Cerebellar nuclear complex (tissue), 1 donor: Measurements from ENCODE around the gene GFER.
A peak's percentile ranks its signal among the peaks of the same experiment; 100 is the strongest.

Experiments used
- DNase-seq, 2 experiments: peaks; one replicate each; lab custom pipeline; 2025; lab: John Stamatoyannopoulos, UW

GFER gene

DNA sequence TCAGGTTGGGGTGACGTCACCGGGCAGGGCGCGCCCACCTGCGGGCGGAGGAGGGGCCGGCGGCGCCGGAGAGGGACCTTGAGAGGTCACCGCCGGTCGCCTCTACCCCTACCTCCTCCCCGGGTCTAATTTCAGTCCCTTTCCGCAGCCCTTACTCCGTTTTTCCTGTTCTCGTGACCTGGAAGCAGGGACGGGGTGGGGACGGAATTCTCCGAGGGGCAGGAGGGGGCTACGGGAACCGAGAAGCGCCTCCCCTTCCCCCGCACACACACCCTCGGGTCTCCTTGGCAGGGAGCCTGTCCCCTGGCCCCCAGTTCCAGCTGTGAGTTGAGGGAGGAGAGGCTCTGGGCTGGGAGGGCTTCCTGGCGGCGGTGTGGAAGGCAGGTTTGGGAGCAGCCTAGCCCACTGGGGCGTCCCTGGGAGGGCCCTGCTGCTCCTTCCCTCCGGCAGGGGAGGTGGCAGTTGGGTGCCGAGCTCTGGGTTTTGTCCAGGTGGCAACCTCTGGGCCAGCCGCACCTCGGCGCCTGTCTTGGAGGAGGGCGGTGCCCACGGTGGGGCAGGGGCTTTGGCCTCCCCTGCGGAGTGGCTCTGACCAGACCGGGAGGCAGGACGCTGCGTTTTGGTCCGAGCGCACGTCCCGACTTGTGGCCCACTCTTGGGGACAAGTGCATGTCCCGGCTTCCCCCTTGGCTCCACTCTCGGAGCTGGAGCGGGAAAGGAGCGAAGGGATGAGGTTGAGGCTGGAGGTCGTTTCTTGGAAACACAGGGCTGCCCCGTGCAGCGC is 6.5 kb downstream of the GFER start:
- no peak for DNase-seq

DNA sequence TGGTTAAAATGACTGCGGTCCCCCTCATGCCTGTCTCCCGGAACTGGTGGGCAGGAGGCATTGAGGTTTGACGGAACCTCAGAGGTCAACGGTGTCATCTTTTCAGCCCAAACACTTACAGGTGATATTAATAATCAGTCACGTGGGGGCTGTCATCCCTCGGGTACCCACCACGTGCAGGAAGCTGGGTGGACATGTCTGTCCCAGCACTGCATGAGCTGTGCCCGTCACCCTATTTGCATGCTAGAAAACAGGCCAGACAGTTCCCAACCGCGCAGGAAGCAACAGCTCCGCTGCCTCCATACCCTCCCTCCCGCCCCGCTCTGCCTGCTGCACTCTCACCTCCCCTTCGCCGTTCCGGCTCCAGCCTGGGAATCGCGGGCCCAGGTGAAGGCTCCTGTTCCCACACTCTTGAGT is 7.2 kb downstream of the GFER start:
- no peak for DNase-seq

DNA sequence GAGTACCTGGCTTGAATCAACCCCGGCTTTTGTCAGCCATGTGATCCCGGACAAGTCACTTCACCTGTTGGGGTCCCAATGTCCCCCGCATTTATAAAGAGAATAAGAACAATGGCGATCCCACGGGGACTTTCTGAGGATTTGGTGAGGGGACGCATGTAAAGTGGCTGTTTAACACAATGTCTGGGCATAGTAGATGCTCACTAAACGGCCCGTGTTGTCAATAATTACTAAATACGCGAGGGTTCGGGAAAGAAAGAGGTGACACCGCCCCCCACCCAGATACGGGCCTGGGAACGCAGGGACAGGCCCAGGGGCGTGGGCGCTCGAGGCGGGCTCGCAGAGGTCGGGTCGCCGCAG is 7.6 kb downstream of the GFER start:
- no peak for DNase-seq

DNA sequence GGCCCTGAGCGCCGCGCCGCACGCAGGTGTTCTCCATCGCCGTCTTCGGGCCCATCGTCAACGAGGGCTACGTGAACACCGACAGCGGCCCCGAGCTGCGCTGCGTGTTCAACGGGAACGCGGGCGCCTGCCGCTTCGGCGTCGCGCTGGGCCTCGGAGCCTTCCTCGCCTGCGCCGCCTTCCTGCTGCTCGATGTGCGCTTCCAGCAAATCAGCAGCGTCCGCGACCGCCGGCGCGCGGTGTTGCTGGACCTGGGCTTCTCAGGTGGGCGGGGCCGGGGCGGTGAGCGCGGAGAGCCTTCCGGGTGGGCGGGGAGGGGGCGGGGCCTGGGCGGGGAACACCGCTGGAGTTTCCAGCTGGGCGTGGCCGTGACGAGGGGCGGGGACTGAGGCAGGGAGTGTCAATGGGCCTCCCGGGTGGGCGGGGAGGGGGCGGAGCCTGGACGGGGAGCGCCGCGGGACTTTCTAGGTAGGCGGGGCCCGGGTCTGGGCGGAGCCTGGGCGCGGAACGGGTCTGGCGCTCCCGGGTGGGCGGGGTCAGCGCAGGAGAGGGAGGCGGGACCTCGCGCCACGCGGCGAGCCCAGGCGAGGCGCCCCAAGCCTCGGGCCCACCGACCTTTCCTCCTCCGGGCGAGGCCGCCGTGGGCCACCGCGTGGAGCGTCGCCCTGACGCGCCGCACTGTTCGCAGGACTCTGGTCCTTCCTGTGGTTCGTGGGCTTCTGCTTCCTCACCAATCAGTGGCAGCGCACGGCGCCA is 8.1 kb downstream of the GFER start:
- peak in 1 of 2 experiments; percentile 36 for DNase-seq

DNA sequence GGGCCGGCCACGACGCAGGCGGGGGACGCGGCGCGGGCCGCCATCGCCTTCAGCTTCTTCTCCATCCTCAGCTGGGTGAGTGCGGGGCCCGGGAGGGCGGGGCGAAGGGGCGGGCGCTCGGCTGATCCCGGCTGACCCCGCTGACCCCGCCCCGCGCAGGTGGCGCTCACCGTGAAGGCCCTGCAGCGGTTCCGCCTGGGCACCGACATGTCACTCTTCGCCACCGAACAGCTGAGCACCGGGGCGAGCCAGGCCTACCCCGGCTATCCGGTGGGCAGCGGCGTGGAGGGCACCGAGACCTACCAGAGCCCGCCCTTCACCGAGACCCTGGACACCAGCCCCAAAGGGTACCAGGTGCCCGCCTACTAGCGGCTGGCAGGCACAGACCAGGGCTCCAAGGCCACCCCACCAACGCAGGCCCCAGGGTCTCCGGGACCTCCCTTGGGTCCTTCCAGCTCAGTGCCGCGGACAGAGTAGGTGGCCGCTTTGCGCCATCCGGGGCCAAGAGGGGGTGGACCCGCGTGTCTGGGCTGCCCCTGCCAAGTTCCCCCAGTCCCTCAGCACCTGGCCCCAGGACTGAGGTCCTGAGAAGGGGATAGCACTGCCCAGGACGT is 8.8 kb downstream of the GFER start:
- DNase-seq = no peak

DNA sequence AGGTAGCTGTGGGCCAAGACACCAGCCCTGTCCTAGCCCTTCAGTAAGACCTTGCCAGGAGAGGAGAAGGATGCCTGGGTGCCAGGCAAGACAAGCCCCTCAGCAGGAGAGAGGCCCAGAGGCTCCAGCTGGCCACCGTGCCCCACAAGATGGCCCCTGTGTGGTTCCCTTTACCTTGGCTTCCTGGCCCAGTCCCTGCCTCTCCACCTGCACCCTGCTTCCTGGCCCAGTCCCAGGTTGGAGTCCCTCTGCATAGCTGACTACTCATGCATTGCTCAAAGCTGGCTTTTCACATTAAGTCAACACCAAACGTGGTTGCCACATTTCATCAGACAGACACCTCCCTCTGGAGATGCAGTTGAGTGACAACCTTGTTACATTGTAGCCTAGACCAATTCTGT is 9.7 kb downstream of the GFER start:
- DNase-seq = no peak

DNA sequence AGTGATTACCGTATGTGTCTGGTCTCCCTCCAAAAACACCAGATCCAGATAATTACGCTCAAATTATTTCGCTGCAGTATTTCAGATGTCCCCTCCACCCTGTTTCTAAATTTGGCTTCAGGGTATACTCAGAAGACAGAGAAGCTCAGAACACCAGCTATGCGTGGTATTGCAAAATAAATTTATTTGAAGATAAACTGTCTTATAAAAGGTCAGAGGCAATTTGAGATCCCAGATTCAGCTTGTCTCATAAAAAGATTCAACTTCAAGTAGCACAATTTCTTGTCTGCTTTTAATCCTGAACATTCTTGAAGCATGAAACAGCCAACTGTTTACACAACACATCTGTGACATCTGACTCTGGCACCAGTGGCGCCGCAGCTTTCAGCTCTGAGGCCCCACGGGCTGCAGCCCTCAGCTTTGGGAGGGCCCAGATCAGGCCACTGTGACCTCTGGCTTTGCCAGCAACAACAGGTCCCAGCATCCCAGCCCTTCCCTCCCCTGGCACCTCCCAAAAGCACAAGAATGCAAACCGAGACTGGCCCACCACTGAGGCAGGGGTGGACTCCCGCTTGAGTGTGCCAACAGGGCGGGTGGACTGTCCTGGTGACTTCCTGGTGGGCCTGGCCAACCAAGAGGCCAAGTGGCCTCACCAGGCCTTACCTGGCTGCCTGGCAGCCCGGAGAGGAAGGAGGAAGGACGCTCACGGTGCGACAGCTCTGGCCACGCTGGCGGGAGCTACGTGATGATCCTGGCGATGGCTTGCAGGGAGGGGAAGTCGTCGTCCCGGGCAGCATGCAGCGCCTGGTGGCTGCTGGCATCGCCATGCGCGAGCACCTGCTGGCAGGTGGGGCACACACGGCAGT is 13.7 kb downstream of the GFER start:
- no peak for DNase-seq

DNA sequence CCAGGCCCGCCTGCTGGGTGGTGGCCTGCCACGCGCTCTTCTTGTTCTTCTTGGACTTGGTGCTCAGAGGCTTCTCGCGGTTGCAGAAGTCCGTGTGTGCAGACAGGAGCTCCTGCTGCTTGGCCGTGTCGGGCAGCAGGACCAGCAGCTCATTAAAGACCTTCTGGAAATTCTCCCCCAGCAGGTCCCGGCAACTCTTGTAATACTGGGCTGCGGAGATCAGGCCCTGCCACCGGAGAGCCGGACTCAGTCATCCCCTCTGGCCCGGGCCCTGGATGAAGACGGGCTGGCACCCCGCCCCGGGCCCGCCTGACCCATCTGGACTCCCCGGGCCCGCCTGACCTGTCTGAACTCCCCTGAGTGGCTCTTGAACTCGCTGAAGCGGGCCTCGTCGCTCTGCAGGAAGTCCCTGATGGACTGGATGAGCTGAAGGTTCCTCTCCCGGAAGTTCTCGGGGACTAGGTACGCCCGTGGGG is 14.4 kb downstream of the GFER start:
- DNase-seq = no peak

DNA sequence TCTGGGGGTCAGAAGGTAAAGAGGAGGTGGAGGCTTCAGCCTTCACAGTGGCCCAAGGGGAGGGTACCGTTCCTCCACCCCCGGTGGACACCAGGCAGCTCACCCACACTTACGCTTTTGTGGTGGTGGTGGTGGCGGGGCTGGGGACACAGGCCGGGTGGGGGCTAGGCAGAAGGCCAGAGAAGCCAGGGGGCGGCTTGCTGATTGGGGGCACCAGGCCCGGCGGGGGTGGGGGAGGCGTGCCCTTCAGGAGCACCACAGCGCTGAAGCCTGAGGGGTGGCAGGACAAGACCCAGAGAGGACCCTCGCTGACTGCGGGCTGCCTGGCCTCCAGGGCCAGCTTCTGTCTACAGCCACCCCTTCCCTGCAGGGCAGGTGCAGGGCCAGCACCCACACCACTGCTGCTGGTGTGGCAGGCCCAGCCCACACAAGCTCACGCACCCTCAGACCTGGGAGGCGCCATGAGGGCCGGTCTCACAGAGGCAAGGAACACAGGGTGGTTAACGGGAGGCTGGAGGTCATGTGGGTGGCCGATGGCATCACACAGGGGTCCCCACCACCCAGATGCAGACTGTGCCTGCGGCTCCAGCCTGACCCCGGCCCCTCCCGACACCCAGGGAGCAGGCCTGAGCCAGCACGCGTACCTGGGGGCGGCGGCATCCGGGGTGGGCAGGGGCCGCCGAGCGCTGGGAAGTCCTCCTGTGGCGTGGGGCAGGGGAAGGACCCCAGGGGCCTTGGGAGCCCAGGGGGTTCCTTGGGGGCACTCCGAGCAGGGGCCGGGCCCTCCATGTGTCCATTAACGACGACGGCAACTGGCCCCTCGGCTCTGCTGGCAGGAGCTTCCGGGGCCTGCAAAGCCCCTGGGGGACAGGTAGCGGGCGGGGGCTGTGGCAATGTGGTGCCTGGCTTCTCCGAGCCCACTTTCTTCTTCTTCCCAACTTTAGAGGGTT is 15.1 kb downstream of the GFER start:
- no peak for DNase-seq

DNA sequence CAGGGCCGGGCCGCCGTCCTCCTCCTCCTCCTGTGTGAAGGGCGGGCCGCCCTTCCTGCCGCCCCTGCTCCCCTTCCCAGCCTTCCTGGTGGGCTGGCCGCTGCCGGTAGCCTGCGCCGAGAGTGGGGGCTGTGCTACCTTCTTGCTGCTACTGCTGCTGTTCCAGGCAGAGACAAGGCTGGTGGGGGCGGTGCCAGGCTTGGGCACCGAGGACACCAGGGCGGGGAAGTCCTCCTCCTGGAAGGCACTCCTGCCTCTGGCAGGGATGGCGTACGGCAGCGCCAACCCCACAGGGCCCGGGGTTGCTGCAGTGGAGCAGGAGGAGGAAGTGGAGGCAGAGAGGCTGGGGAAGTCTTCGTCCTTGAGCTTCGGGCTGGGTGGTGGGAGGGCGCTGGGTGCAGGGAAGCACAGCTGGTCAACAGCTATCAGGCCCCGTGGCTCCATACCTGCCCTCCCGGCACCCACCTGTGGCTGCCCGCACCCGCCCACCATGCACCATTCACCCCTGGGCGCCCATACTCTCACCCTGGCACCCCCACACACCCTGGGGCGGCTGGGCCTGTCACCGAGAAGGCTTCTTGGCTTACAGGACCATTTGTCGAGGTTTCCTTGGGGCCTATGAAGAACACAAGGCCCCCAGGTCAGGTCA is 16.0 kb downstream of the GFER start:
- DNase-seq = no peak

DNA sequence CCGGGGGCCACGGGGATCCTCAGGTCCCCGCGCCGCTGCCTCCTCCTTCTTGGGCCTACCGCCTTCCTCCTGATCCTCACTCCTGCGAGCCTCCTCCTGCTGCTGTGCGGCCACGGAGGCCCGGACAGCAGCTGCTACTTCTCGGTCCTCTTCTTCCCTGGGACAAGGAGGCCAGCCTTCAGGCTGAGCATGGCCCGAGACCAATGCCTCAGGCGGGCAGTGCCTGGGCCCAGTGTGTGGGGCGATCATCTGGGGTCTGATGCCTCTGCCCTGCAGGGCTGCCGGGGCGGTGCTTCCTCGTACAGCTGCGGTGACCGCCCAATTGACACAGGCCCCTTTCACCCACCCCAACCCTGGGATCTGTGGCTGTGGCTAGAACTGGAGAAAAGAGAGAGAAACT is 17.0 kb downstream of the GFER start:
- no peak for DNase-seq

DNA sequence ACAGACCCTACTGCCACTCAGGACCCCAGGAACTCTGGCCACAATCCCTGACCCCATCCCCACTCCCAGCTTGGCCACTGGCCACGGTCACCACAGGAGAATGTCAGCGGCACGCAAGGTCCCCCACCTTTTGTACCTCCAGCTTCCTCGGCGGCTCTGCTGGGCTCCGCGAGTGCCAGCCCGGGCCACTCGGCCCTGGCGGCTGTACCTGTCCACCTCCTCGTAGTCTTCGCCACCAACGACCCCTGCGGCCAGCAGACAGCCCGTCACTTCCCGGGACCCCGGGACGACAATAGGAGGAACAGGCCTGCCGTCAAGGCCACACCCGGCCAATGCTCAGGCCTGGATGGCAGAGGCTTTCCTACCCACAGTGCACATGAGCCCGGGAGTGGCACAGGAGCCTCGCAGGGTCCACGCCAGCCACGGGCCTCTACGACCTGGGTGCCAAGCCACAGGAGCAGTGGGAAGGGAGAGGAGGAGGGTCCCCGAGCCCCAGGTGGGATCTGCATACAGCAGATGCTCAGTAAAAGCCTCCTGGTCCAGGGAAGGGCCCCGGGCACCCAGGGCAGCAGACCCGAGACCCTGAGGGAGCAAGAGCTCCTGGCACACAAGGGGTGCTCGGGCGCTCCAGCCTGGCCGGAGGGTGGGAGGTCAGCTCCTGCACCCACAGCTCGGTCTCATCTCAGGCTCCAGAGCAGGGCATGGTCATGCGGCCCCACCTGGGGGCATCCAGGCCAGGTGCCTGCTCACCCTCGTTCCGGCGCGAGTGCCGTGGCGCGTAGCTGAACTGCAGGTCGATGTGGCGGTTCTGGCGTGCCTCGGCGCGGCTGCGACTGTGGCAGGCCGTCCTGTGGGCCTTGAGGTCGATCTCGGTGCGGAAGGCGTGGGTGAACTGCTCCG is 17.7 kb downstream of the GFER start:
- DNase-seq = no peak

DNA sequence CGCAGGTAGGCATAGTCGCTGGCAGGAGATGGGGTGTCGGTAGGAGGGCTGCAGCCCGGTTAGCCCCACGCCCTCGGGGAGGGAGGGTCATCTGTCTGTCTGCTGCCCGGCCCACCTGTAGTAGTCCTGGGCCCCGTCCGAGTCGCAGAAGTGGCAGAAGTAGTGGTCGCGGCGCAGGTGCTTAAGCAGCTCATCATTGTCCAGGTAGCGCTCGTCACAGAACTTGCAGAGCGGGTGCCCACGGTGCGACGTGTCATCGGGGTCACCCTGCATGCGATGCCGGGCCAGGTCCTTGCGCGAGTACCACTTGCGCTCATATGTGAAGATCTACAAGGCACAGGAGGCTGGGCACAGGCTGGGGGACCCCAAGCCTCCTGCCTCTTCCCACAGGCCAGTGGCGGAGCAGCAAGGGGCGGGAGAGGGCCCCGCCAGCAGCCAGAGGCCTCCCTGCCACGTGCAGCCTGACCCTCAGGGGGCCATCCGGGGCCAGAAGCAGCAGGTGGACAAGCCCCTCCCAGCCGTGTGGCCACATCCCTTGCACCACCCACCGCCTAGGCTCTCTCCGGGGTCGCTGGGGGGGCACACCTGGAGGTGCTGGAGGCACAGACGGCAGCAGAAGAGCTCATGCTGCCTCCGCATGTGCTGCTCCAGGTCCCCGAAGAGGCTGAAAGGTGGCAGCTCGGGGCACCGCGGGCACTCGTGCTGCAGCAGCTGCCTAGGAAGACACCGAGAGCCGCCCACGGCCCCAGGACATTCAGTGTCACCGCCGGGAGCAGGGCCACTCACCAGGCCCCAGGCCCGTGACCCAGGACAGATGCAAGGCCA is 18.6 kb downstream of the GFER start:
- no peak for DNase-seq

DNA sequence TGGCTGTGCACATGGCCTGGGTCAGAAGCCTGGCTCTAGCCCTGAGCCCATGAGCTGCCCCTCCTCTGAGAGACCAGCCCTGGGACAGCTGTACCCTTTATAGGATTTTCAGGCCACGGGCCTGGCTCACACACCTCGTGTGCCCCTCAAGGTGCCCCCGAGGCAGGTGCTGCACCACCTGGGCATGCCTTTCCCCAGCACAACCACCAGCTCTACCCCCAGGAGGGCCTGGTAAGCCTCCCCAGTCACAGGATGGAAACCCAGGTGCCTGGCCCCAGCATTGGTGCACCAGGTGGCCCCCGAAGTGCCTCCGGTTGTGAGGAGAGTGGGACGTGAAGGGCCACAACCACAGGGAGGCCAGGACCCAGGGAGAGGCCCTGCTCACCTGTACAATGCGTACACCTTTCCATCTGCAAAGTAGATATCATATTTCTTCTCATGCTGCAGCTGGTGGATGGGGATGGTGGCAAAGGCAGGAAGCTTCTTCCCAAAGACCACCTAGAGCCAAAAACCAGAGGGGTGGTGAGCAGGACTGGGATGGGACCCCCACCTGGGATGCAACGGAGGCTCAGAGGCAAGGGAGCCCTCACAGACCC is 19.3 kb downstream of the GFER start:
- DNase-seq = no peak

DNA sequence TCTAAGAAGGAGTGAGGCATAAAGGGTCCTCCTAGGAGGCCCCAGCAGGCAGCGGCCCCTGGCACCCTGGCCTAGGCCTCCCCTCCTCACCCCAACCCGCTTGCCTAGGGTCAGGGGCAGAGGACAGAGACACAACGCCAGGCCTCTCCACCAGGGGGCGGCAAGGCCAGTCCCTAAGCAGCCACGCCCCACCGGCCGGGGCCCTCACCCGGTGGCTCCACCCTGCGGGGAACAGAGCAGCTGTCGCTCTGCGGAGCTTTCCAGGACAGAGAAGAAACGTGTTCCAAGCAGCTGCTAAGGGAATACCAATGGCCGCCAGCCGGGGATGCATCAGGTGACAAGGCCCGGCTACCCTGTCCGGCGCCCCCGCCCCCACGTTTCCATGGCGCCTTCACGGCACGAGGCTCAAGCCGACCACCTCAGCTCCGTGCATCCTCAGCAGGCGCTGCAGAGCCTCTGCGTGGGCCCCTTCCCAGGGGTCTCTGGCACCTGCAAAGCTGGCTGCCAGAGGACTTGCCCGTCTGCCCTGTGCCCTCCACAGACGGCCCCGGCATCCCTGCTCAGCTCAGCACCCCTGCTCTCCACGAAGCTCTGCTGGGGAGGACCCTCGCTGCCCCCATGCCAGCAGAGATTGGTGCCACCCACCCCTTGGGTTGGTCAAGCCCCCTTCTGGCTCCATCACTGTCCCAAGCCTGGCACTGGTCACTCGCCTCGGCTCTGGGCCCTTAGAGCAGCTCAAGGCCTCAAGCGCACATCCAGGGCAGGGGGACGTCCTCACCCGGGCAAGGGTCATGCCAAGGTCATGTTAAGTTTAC is 20.0 kb downstream of the GFER start:
- DNase-seq = peak in 1 of 2 experiments; percentile 46

DNA sequence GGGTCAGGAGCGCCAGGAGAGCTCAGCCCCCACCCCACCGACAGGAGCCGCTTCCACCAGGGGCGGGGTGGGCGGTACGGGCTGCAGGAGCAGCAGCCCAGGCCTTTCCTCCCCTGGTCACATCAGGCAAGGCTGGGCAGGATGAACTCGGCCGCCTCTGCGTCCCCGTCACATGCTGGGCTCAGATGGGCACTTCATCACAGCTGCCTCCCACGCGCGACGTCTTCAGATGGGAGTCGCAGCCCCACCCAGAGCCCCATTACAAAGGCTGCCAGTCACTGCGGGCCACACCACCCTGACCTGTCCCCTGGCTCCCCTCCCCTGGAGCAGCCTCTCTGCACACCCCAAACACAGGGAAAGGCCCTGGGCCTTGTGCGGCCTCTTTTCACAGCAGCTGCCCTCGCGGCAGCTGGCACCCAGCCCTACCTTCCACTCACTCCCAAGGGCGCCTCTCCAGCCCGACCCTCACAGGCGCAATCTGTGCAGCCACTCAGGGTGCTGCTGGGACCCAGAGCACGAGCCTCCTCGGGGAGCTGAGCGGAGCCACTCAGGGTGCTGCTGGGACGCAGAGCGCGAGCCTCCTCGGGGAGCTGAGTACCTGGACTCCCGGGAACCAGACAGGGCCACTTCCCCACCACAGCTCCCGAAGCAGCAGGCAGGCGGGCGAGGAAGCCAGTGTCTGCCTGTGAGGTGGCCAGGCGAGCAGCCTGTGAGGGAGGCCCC is 21.0 kb downstream of the GFER start:
- DNase-seq = no peak
